ENCODE data around the gene NECTIN3.

NECTIN3 gene

GRCh38 chr3:111134302-111134701 is 62.7 kb downstream of the NECTIN3 start:
- in situ Hi-C loops (cut with MboI; ENCODE audit: low sequenced_read_pairs, unreplicated experiment) = no loop called here
- no peak for TF ChIP-seq CTCF (IDR thresholded peaks at IDR 0.05; ENCODE audit: borderline replicate concordance, control extremely low read depth, extremely low read depth, insufficient read depth, missing control alignments)
- DNase-seq (ENCODE audit: low spot score) = no peak

DNA sequence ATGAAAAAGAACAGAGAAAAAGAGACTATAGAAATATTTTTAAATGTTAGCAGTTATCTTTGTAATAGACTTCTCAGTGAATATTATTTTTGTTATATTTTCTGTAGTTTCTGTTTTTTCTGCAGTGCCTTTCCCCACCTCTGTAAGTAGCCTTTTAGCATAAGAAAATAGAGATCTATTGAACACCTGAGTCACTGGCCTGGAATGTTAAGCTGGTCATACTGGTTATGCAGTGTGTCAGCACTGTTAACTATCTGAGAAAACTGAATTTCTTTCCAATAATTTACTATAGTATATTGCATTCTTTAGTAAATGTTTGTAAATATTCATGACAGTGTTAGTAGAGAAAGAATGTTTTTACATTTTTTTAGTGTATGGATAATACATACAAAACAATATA is 79.8 kb downstream of the NECTIN3 start:
- in situ Hi-C loops (cut with MboI; ENCODE audit: low sequenced_read_pairs, unreplicated experiment) = no loop called here
- TF ChIP-seq CTCF (IDR thresholded peaks at IDR 0.05; ENCODE audit: borderline replicate concordance, control extremely low read depth, extremely low read depth, insufficient read depth, missing control alignments) = no peak
- DNase-seq (ENCODE audit: low spot score) = no peak

DNA sequence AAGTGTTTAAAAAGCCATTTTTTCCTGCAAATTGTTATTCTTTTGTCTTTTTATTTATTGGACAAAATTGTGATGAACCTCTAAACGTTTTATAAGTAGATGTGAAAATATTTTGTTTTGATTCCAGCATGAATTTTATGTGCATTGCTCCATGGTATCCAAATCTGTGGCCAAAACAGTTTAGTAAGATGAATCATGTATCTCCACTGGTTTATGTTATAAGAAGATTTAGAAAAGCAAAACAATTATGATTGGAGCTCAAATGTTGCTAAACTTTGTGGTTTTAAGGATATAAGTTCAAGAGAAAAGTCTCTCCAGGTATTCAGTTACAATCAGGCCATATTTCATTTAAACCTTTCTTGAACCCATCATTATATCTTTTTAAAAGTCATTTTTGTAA is 80.9 kb downstream of the NECTIN3 start:
- in situ Hi-C loops (cut with MboI; ENCODE audit: low sequenced_read_pairs, unreplicated experiment) = no loop called here

GRCh38 chr3:111156517-111156916 is 84.9 kb downstream of the NECTIN3 start:
- no peak for DNase-seq (ENCODE audit: low spot score)
- TF ChIP-seq CTCF (IDR thresholded peaks at IDR 0.05; ENCODE audit: borderline replicate concordance, control extremely low read depth, extremely low read depth, insufficient read depth, missing control alignments) = no peak
- in situ Hi-C loops (cut with MboI; ENCODE audit: low sequenced_read_pairs, unreplicated experiment) = no loop called here

More for the DNA sequence above, 80.9 kb downstream of the NECTIN3 start:
- no peak for TF ChIP-seq CTCF (IDR thresholded peaks at IDR 0.05; ENCODE audit: borderline replicate concordance, control extremely low read depth, extremely low read depth, insufficient read depth, missing control alignments)
- no peak for DNase-seq (ENCODE audit: low spot score)

- TF ChIP-seq CTCF (IDR thresholded peaks at IDR 0.05; ENCODE audit: borderline replicate concordance, control extremely low read depth, extremely low read depth, insufficient read depth, missing control alignments) = no peak
- DNase-seq (ENCODE audit: low spot score) = no peak
- in situ Hi-C loops (cut with MboI; ENCODE audit: low sequenced_read_pairs, unreplicated experiment) = no loop called here
Observed at GRCh38 chr3:111159391-111159790, 87.8 kb downstream of the NECTIN3 start.

DNA sequence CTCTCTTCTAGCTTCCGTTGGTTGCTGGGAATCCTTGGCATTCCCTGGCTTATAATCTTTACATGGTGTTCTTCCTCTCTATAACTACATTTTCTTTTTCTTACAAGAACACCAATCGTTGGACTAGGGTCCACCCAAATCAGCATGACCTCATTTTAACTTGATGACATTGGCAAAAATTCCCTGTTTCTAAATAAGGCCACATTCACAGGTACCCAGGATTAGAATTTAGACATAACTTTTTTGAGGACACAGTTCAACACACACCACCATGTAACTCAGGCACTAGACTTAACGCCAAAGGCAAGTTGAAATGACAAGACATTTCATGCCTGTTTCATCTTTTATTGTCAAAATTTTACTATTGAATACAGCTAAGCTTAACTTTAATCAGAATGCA is 93.0 kb downstream of the NECTIN3 start:
- TF ChIP-seq CTCF (IDR thresholded peaks at IDR 0.05; ENCODE audit: borderline replicate concordance, control extremely low read depth, extremely low read depth, insufficient read depth, missing control alignments) = no peak
- no peak for DNase-seq (ENCODE audit: low spot score)
- in situ Hi-C loops (cut with MboI; ENCODE audit: low sequenced_read_pairs, unreplicated experiment) = no loop called here

- no peak for TF ChIP-seq CTCF (IDR thresholded peaks at IDR 0.05; ENCODE audit: borderline replicate concordance, control extremely low read depth, extremely low read depth, insufficient read depth, missing control alignments)
- no peak for DNase-seq (ENCODE audit: low spot score)
- in situ Hi-C loops (cut with MboI; ENCODE audit: low sequenced_read_pairs, unreplicated experiment) = no loop called here
Observed at GRCh38 chr3:111165411-111165810, 93.8 kb downstream of the NECTIN3 start.
